Right cardiac atrium (tissue), 5 donors: ENCODE measurements around the gene AP1B1. TPM values are rescaled to one million over a fixed set of nuclear protein-coding genes. Genes with fewer than 3 reads are reported as not detected.
A peak's percentile ranks its signal among the peaks of the same experiment; 100 is the strongest.
"Not testable (repeated sequence)": the region's sequence is repeated elsewhere in the genome, so short reads cannot be mapped to it uniquely, and the experiment has no call there.

Experiments used
- ATAC-seq, 2 donors: fragments of 200-7000 bp; cut with Tn5 transposase; one replicate each; pipeline versions ENCODE4 v1.8.0 to v1.9.1; 2020; ENCODE audit warnings: moderate library complexity in 2 of 2, mild to moderate bottlenecking in 1 of 2
- DNase-seq, 3 donors: peaks; one replicate each; pipeline ENCODE4 v3.0.0-alpha.2; 2020
- H3K27ac ChIP-seq: one replicate; pipeline ENCODE4 v1.5.1; 2013; ENCODE audit warnings: mild to moderate bottlenecking, low read length, control low read depth, moderate library complexity
- H3K27me3 ChIP-seq: one replicate; pipeline ENCODE4 v1.6.1; 2013; ENCODE audit not compliant: control insufficient read depth, insufficient read depth
- H3K4me1 ChIP-seq: one replicate; pipeline ENCODE4 v1.6.1; 2013; ENCODE audit warnings: low read length; ENCODE audit not compliant: control insufficient read depth, insufficient read depth
- H3K4me3 ChIP-seq: one replicate; pipeline ENCODE4 v1.5.1; 2013; ENCODE audit warnings: low read length, control low read depth
- H3K9me3 ChIP-seq: one replicate; pipeline ENCODE4 v1.6.1; 2013; ENCODE audit warnings: low read length; ENCODE audit not compliant: control insufficient read depth
- WGBS: extraction: QIAGEN DNeasy Blood & Tissue Kit; methylation state at CpG from one replicate; pipeline ENCODE4 v1.1.7; 2013; 5-methylcytosine and 5-hydroxymethylcytosine counted together
- intact Hi-C, 4 donors: fragments of 100-400 bp; cut with DNase I; formaldehyde crosslinking; loops; one replicate each; pipeline versions ENCODE4 v1.11.0 to v1.14.0; 2022 to 2023
- long read RNA-seq, 4 donors: library from polyadenylated mRNA; unstranded; transcript quantifications; one replicate each; pipeline ENCODE4 v2.0.0, GENCODE V29; 2020 to 2021
- polyA plus RNA-seq: library from polyadenylated mRNA; stranded (reverse); fragments of 200-250 nt; gene quantifications from one replicate; pipeline ENCODE4 v1.2.3, GENCODE V29; 2013
- total RNA-seq, 4 donors: library from RNA; stranded (reverse); fragmentation: NEBNext Ultra II Directional; extraction: Animal tissue kit (Norgen Biotek cat#: 25700); gene quantifications; one replicate each; pipeline ENCODE4 v1.2.1, GENCODE V29; 2021
- donor health status: healthy with polysubstance abuse.
- donor health status: DM: no; HTN: yes; CAD: no.
- donor health status: DM: no; HTN: no; CAD: no.
- donor health status: DM: no; HTN: yes; CAD: no; lungs with severe emphysema.
- donor health status: DM: yes; HTN: yes; CAD: no.

AP1B1 gene
- total RNA-seq (10 to 100 TPM; 33.5 to 44.6 (median 40.3) TPM), polyA plus RNA-seq (21.7 TPM)
- long read RNA-seq, donor 1, full-length matches to known transcripts: 5 of 36 reads
- long read RNA-seq, donor 1, partial matches to known transcripts: 22 of 36 reads
- long read RNA-seq, donor 1, other reads (novel, unspliced or antisense): 9 of 36 reads
- long read RNA-seq, donor 2, full-length matches to known transcripts: 2 of 11 reads
- long read RNA-seq, donor 2, partial matches to known transcripts: 4 of 11 reads
- long read RNA-seq, donor 2, other reads (novel, unspliced or antisense): 5 of 11 reads
- long read RNA-seq, donor 3, full-length matches to known transcripts: 6 of 80 reads
- long read RNA-seq, donor 3, partial matches to known transcripts: 38 of 80 reads
- long read RNA-seq, donor 3, other reads (novel, unspliced or antisense): 36 of 80 reads
- long read RNA-seq, donor 4, full-length matches to known transcripts: 2 of 15 reads
- long read RNA-seq, donor 4, partial matches to known transcripts: 6 of 15 reads
- long read RNA-seq, donor 4, other reads (novel, unspliced or antisense): 7 of 15 reads

DNA sequence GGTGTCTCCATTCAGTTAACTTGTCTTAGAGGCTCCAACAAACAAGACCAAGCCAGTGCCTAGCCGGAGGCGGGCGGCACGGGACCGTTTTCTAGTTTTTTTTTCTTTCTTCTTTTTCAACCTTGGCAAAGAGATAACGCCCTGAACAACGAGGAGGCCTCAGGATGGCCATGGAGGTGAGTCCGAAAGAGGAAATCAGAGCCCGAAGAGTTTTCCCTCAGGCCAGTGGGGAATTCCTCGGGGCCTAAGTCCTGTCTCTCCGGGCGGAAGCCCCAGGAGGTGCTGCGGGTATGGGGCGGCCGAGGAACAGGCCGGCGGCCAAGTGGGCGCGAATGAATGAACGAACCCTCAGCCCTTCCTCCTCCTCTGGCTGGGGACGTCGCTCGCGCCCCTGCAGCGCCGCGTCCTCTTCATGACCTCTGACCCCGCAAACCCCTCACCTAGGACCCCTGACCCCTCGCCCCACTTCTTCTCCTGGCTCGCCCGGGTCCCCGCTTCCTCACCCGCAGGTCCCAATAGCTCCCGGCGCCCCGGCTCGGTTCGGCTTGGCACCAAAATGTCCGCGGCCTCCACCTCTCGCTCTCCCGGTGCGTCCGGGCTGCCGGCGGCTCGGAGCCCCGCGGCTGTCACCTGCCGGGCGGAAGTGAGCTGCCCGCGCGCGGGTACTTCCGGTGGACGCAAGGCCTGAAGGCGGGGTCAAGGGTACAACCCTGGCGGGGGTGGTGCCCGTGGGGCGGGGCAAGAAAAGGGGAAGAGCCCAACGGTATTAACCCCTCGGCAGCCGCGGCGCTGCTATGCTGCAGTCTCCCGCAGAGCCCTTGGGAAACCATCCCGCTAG is at the start of gene AP1B1:
TSS of gene AP1B1 (minus strand) at position 650 of the 838 bp plus-strand sequence. CDS start 21,327 bp downstream, outside the sequence.
- DNase-seq: peak; percentile 97 to 98 (median 98)
- intact Hi-C loops: no loop called here
- ATAC-seq: peak; percentile 97 to 98
- peak within 1 kb of the TSS; percentile 95 for H3K4me3 ChIP-seq
- no peaks in the 10 kb centered on the region for H3K27me3 ChIP-seq
- H3K4me1 ChIP-seq: no peaks in the 10 kb centered on the region
- WGBS: under 1% methylated on average over 68 of the region's 68 CpGs
- no peaks in the 10 kb centered on the region for H3K9me3 ChIP-seq
- H3K27ac ChIP-seq: peak within 1 kb of the TSS; percentile 89

DNA sequence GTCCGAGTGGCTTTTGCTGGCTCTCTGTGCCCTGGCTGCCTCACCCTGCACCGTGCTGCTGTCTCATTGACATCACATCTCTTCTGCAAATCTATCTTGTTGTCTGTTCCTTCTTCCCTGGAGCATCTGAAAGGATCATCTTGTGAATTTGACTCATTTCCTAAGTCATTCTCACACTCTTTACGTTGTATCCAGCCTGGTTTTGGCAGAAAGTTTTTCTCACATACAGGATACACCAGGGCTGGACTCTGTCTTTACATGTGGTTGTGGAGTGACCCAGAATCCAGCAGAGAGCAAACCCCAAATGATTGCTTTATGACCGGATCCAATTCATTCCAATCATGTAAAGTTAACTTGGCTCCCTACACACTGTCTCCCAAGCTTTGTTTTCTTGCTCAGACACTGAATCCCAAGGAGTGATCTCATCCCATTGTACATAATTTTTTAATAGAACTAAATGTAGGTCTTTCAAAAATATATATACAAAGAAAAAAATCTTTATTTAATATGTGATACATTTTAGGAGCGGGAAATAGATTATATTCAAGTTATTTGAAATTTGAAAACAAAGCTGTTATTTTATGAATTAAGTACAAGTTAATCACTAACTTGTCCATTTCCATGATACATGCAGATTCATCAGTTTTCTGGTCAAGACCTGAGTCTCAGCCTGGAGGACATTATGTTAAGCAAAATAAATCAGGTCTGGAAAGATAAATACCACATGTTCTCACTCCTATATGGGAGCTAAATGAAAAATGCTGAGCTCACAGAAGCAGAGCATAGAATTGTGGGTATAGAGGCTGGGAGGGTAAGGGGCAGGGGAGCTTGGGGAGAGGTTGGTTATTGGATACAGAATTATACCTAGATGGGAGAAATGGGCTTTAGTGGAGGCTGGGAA is 47.1 kb upstream of the AP1B1 start:
- intact Hi-C loops: no loop called here
- Histone ChIP-seq H3K4me1 (no peaks in the 10 kb centered on the region), H3K27me3 (no peaks in the 10 kb centered on the region), H3K27ac (no peak overlapping the region), H3K9me3 (no peaks in the 10 kb centered on the region), H3K4me3 (no peak overlapping the region)
- no peak for ATAC-seq
- DNase-seq: no peak
- 61% methylated on average over 5 of the region's 5 CpGs for WGBS

DNA sequence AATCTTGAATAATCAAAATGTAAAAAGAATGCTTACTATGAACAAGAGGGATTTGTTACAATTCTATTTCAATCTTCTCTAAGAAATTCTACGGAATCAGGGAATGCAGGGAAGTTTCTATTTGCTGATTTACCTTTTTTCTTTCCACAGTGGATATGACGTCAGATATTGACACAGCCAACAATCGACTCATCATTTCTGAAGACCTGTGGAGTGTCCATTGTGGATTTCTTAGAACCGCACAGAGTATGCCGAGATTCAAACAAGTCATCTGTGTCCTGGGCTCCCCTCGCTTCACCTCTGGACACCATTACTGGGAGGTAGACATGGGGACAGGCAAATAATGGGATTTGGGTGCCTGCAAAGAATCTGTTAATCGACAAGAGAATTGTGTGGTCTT is 45.9 kb upstream of the AP1B1 start:
- no peak for ATAC-seq
- 82% methylated on average over 7 of the region's 7 CpGs for WGBS

DNA sequence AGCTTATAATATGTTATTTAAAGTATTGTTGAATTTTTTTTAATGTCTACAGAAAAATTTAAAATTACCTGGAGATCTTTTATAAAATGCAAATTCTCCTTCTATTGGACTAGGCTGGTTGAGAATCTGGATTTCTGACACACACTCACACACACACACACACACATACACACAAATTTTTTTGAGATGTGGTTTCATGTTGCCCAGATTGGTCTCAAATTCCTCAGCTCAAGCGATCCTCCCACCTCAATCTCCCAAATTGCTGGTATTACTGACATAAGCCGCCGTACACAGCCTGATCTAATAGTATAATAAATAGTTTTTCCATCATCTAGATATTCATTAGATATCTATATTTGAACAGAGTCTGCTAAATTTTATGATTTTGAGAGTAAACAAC is 45.5 kb upstream of the AP1B1 start:
- H3K27me3 ChIP-seq: no peaks in the 10 kb centered on the region
- no peak for ATAC-seq
- WGBS: 87% methylated on average over 3 of the region's 3 CpGs

More for the DNA sequence above, 45.9 kb upstream of the AP1B1 start:
- H3K9me3 ChIP-seq: no peaks in the 10 kb centered on the region
- intact Hi-C loops: no loop called here
- H3K4me1 ChIP-seq: no peaks in the 10 kb centered on the region
- no peak overlapping the region for H3K4me3 ChIP-seq
- DNase-seq: no peak
- H3K27me3 ChIP-seq: no peaks in the 10 kb centered on the region
- no peak overlapping the region for H3K27ac ChIP-seq

DNA sequence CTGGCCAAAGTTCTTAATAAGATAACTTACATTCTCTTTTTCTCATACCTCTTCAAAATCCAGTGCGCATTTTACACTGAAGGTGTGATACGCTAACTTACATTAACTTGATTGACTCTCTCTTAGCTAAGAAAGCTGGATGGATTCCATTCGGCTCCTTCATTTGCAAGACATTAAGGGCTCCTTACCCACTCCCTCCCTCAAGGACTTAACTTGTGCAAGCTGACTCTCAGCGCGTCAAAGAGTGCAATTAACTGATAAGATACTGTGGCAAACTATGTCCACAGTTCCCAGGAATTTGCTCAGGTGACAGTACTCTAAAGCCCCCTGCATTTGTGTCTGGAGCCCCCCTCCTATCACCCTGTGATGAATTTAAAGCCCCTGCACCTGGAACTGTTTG is 43.6 kb upstream of the AP1B1 start:
- ATAC-seq (no peak), DNase-seq (no peak)
- no peak overlapping the region for H3K27ac ChIP-seq
- no peaks in the 10 kb centered on the region for H3K4me1 ChIP-seq
- no peaks in the 10 kb centered on the region for H3K9me3 ChIP-seq
- no peak overlapping the region for H3K4me3 ChIP-seq
- intact Hi-C loops: no loop called here
- H3K27me3 ChIP-seq: no peaks in the 10 kb centered on the region
- 47% methylated on average over 5 of the region's 5 CpGs for WGBS

More for the DNA sequence above, 45.5 kb upstream of the AP1B1 start:
- Histone ChIP-seq H3K9me3 (no peaks in the 10 kb centered on the region), H3K27ac (no peak overlapping the region), H3K4me3 (no peak overlapping the region), H3K4me1 (no peaks in the 10 kb centered on the region)
- intact Hi-C loops: no loop called here
- DNase-seq: no peak

DNA sequence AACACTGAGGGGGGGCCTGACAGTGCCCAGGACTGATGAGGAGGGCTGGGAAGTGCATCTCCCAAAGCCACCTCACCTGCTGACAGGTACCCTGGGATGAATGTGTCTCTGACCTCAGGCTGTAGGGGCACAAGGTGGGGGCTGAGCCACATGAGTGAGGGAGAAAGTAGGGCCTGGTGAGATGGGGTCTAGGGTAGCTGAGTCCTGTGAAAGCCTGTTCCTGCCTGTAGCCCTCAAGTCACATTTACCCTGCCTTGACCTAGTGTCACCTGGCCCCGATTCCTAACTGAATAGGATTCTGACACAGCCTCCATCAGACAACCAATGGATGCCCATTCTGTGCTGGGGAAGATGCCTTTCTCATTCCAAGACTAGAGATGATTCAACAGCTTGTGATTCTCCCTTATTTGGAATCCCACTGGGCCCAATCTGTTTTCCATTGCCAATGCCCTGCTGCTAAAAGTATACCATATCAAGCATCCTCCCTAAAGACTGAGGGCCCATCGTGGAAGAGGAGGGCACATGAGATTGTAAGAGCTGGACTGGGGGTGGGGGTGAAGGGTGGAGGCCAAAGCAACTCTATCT is 38.9 kb upstream of the AP1B1 start:
- 81% methylated on average over 2 of the region's 2 CpGs for WGBS

DNA sequence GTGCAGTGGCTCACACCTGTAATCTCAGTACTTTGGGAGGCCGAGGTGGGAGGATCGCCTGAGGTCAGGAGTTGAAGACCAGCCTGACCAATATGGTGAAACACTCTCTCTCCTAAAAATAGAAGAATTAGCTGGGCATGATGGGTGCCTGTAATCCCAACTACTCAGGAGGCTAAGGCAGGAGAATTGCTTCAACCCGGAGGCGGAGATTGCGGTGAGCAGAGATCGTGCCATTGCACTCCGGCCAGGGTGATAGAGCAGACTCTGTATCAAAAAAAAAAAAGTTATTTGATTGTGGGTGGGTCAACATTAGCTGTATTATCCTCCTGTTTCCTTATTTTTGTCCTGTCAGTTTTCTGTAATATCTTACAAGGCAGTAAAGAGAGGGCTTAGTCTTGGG is 38.1 kb upstream of the AP1B1 start:
- intact Hi-C loops: no loop called here
- no peak overlapping the region for H3K27ac ChIP-seq
- H3K4me1 ChIP-seq: no peaks in the 10 kb centered on the region
- ATAC-seq: no peak
- no peaks in the 10 kb centered on the region for H3K9me3 ChIP-seq
- 86% methylated on average over 7 of the region's 7 CpGs for WGBS
- no peak for DNase-seq
- H3K27me3 ChIP-seq: no peaks in the 10 kb centered on the region
- H3K4me3 ChIP-seq: no peak overlapping the region

More for the DNA sequence above, 38.9 kb upstream of the AP1B1 start:
- H3K27ac ChIP-seq: no peak overlapping the region
- H3K27me3 ChIP-seq: no peaks in the 10 kb centered on the region
- no peak overlapping the region for H3K4me3 ChIP-seq
- H3K9me3 ChIP-seq: no peaks in the 10 kb centered on the region
- no peaks in the 10 kb centered on the region for H3K4me1 ChIP-seq
- ATAC-seq (no peak), DNase-seq (no peak)
- intact Hi-C loops: no loop called here

DNA sequence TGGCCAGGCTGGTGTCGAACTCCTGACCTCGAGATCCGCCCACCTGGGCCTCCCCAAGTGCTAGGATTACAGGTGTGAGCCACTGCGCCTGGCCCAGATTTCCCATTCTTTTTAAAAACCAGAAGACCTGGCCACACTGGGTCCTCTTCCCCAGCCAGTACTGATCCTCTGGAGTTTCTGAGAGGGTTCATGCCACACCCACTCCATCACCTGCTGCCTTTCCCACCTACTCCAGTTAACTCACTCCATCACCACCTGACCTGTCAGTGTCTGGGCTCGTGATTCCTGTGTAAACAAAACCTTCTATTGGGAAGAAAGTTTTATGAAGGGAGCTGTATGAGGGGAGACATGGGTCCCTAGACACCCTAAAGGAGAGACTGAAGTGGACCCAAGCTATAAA is 30.3 kb upstream of the AP1B1 start:
- H3K4me1 ChIP-seq, intact Hi-C loops, H3K27ac ChIP-seq, DNase-seq, H3K9me3 ChIP-seq, H3K27me3 ChIP-seq, H3K4me3 ChIP-seq, ATAC-seq: not testable (repeated sequence)
- 69% methylated on average over 5 of the region's 5 CpGs for WGBS

DNA sequence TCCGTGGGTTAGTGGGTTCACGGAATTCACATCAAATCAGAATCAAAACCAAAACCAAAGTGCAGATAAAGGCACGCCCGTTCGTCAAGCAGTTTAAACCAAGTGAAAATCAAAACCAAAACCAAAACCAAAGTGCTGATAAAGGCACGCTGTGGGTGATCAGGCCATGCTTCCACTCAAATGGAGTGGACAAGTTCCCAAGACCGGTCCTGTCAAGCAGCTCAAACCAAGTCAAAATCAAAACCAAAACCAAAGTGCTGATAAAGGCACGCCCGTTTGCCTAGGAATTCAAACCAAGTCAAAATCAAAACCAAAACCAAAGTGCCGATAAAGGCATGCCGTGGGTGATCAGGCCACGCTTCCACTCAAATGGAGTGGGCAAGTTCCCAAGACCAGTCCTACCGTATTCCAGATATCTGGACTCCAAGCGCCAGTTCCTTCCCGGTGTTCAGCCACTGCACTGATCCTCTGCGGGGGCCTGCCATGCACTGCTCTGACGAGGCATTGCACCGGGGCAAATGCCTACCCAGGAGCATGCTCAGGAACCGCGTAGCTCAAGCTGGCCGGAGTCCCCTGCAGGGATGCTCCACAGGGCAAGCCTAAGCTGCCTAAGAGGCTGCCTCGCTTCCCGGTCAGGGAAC is 26.7 kb upstream of the AP1B1 start:
- 30% methylated on average over 23 of the region's 23 CpGs for WGBS
- H3K9me3 ChIP-seq, H3K27me3 ChIP-seq, H3K4me1 ChIP-seq, intact Hi-C loops: not testable (repeated sequence)
- peak overlapping the region; percentile 65 for H3K4me3 ChIP-seq
- H3K27ac ChIP-seq: peak overlapping the region; percentile 83
- ATAC-seq (peak; percentile 81 to 84), DNase-seq (peak; percentile 49 to 72 (median 64))

DNA sequence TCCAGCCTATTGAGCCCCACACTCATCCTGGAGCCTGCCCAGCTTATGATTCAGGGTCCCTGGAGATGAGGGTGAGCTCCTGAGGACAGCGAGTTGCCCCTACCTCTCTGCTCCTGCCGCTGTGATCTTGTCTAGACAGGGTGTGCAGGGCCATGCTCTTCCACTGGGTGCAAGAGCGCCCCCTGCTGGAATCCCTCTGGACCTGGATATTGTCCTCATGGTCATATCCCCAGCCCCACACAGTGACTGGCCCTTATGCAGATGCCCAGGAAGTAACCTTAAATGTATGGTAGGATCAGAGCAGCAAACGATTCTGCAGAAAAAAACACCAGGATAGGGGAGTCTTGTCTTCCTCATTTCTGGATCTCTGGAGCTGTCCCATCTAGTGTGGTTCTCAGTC is 24.4 kb upstream of the AP1B1 start:
- H3K4me3 ChIP-seq, H3K27ac ChIP-seq, H3K4me1 ChIP-seq, H3K27me3 ChIP-seq, H3K9me3 ChIP-seq, intact Hi-C loops, DNase-seq: not testable (repeated sequence)
- peak; percentile 54 to 67 for ATAC-seq
- WGBS: 27% methylated on average over 4 of the region's 4 CpGs
